ENCODE data around the gene MRPL42.

The MRPL42 gene

DNA sequence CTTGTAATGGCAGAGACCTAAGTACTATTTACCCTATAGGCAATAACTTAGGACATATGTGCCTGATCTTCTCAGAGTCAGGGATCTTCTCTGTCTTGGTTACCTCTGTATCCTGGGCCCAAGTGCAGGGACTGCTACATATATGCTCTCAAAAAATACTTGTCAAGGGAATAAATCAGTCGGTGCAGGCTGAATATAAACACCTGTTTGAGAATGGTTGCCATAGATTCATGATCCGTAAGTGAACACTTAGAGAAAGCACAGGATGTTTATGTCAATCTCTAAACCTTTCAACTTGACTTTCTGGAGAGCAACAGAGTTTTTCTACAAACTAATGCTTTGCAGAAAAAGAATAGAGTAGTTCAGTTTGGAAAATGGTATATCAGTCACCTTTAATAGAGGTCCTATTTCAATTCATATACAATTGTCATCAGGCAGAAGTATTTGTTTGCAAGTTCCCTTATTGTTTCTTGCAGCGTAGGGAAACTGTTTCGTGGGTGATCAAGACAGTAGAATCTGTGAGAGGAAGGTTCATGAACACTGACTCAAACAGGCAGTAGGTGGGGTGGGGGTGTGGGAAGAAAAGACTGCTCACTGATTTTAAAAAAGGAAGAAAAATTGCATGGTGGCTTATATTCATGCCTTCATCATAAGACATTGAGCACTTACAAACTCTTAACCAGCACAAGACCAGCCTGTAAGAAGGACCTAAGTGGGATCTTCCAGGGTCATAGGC, 19.6 kb upstream of the MRPL42 start:
- no peak for DNase-seq (ENCODE audit: low read depth)
- TF ChIP-seq, protein P1, sequence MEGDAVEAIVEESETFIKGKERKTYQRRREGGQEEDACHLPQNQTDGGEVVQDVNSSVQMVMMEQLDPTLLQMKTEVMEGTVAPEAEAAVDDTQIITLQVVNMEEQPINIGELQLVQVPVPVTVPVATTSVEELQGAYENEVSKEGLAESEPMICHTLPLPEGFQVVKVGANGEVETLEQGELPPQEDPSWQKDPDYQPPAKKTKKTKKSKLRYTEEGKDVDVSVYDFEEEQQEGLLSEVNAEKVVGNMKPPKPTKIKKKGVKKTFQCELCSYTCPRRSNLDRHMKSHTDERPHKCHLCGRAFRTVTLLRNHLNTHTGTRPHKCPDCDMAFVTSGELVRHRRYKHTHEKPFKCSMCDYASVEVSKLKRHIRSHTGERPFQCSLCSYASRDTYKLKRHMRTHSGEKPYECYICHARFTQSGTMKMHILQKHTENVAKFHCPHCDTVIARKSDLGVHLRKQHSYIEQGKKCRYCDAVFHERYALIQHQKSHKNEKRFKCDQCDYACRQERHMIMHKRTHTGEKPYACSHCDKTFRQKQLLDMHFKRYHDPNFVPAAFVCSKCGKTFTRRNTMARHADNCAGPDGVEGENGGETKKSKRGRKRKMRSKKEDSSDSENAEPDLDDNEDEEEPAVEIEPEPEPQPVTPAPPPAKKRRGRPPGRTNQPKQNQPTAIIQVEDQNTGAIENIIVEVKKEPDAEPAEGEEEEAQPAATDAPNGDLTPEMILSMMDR (IDR thresholded peaks at IDR 0.05; ENCODE audit: insufficient read depth, low read depth, low read length, missing control alignments), result no peak
- no peak overlapping the region for H3K4me3 ChIP-seq (ENCODE audit: low read length)

DNA sequence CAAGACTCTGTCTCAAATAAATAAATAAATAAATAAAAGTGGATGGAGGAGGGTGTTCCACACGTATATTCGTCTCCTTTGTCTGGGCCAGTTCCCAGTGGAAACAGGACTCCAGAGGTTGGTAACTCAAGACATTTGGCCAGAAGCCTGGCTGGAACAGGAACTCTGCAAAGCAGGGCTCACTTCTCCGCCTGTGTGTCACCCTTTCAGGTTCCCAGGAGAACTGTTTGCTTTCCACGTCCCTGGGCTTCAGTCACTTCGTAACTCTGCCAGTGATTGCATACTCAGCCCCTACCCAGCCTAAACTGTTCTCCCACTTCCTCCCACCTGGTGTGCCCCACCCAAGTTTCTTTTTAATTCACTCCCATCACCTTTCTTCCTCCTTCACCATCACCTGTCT, 18.5 kb upstream of the MRPL42 start:
- DNase-seq (ENCODE audit: low read depth), result peak; percentile 42
- TF ChIP-seq, protein P1 (IDR thresholded peaks at IDR 0.05; ENCODE audit: insufficient read depth, low read depth, low read length, missing control alignments), result no peak

DNA sequence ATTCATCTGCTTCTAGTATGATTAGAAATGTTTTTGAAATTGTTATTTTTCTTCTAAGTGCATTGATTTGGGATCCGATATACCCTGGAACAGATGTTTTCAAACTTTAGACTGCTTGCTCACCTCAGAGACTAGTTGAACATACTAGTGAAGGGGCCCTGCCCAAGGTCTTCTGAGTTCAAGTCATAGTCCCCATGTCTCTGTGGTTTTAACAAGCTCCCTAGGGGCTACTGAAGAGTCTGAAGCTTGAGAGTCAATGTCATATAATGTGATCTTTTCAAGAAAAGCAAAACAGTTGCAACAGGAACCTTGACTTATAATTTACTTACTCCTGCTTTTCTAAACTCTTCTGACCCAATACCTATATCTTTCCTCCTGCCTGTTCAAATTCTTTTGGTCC, 18.0 kb upstream of the MRPL42 start:
- no peak for DNase-seq (ENCODE audit: low read depth)
- TF ChIP-seq, protein P1 (IDR thresholded peaks at IDR 0.05; ENCODE audit: insufficient read depth, low read depth, low read length, missing control alignments), result no peak
- H3K4me3 ChIP-seq (ENCODE audit: low read length), result no peak overlapping the region

More for the DNA sequence above, 18.5 kb upstream of the MRPL42 start:
- H3K4me3 ChIP-seq (ENCODE audit: low read length), result no peak overlapping the region

DNA sequence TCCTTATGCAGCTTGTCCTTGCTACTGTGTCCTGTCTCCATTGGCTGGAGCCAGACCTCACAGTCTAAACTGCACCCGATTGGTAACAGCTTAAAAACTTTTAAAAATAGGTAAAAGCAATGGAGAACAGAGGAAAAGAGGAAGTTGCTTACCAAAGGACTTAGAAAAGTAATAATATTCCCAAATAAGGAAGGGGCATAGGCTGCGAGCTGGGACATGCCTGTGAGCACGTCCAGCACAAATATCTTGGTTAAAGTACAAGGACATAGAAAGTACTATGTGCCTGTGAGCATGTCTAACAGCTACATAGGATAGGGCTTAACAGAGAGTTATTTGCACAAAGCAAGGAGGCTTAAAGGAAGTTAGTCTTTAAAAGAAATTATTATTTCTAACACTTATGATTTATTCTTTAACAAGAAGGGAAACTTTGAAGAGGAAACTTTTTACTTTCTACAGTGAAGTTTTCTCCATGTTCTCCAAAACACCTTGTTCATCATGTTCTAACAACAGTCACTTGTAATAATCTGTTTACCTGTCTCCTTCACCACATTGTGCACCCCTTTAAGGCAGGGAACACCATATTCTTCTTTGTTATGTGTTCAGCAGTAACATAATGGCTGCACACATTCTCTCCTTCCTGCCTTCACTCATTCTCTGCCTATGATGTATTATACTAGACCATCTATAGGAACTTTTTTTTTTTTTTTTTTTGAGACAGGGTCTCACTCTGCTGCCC, 15.7 kb upstream of the MRPL42 start:
- no peak for DNase-seq (ENCODE audit: low read depth)
- TF ChIP-seq, protein P1 (IDR thresholded peaks at IDR 0.05; ENCODE audit: insufficient read depth, low read depth, low read length, missing control alignments), result no peak
- no peak overlapping the region for H3K4me3 ChIP-seq (ENCODE audit: low read length)

DNA sequence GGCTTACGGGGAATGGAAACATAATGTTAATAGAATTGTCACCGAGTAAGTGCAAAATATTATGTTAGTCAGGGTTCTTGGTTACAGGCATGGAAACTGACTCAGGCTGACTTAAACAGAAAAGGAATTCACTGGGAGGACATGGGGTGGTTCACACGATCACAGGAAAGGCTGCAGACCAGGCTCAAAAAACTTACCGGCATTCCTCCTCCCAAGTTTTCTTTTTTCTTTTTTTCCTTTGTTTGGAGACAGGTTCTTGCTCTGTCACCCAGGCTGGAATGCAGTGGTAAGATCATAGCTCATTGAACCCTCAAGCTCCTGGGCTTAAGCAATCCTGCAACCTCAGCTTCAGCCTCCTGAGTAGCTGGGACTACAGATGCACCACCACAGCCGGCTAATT, 13.7 kb upstream of the MRPL42 start:
- TF ChIP-seq, protein P1 (IDR thresholded peaks at IDR 0.05; ENCODE audit: insufficient read depth, low read depth, low read length, missing control alignments), result no peak
- no peak overlapping the region for H3K4me3 ChIP-seq (ENCODE audit: low read length)
- DNase-seq (ENCODE audit: low read depth), result peak; percentile 52

DNA sequence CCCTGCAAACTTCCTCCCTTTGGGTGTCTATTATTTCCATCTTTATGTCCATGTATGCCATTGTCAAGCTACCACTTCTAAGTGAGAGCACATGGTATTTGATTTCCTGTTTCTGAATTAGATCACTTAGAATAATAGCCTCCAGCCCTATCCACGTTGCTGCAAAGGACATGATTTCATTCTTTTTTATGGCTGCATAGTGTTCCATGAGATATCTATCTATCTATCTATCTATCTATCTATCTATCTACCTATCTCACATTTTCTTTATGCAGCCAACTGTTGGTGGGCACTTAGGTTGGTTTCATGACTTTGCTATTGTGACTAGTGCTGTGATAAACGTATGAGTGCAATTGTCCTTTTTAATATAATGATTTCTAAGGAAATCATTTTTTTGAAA, 11.2 kb upstream of the MRPL42 start:
- TF ChIP-seq, protein P1 (IDR thresholded peaks at IDR 0.05; ENCODE audit: insufficient read depth, low read depth, low read length, missing control alignments), result no peak
- H3K4me3 ChIP-seq (ENCODE audit: low read length), result no peak overlapping the region
- DNase-seq (ENCODE audit: low read depth), result no peak
